PC-3 (cell line): Measurements from ENCODE around the gene RBMS3.

ENCODE experiments used
- CTCF ChIP-seq: fragments of 300-600 bp; sonication (generic); conservative IDR thresholded peaks from 2 replicates; pipeline ENCODE4 v1.5.1; 2017; ENCODE audit warnings: antibody characterized with exemption, low read depth, mild to moderate bottlenecking, low read length
- EZH2 ChIP-seq: fragments of 300-600 bp; sonication (generic); IDR thresholded peaks from one replicate; pipeline ENCODE4 v1.6.1; 2017; ENCODE audit warnings: antibody characterized with exemption, mild to moderate bottlenecking, low read length; ENCODE audit not compliant: unreplicated experiment
- EZH2phosphoT487 ChIP-seq: fragments of 300-600 bp; sonication (generic); IDR thresholded peaks from 2 replicates; pipeline ENCODE4 v1.6.1; 2018; ENCODE audit warnings: mild to moderate bottlenecking, antibody characterized with exemption, low read length, borderline replicate concordance

DNA sequence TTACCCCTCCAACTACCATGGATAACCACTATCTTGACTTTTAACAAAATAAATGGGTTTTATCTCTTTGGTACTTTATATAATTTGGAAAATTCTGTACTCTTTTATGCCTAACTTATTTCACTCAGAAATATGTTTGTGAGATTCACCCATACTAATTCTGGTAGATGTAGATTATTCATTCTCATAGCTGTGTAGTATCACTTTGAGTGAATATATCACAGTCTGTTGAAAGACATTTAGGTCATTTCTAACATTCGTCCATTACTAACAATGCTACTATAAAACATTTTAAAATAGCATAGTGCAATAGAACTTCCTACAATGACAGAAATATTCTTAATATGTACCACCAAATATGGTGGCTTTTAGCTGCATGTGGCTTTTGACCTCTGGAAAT, 542.4 kb downstream of the RBMS3 start:
- no peak for TF ChIP-seq CTCF
- no peak for TF ChIP-seq EZH2phosphoT487
- TF ChIP-seq EZH2 = no peak
